Right lobe of liver (tissue), 4 donors: ENCODE measurements around the gene APLP2.

ENCODE experiments used
- CTCF ChIP-seq, 4 donors: fragments of 200-600 bp in 3 of 4; fragments of 450-650 bp in 1 of 4; IDR thresholded peaks; one replicate each; pipeline versions ENCODE4 v1.5.1 to v1.8.0; 2016 to 2022; ENCODE audit warnings: antibody characterized with exemption in 4 of 4, mild to moderate bottlenecking in 2 of 4
- POLR2A ChIP-seq: fragments of 450-650 bp; IDR thresholded peaks from one replicate; pipeline ENCODE4 v1.6.1; 2017; ENCODE audit warnings: antibody characterized with exemption, mild to moderate bottlenecking
- donor health status: DM: no; HTN: no; CAD: no.
- donor health status: DM: no; HTN: no; CAD: no.
- donor health status: DM: no; HTN: yes; CAD: no.

- TF ChIP-seq POLR2A = no peak
- TF ChIP-seq CTCF (IDR thresholded peaks at IDR 0.05) = no peak
These were observed 123.2 kb downstream of the APLP2 start for GRCh38 chr11:130192845-130193267.
